ENCODE data around the gene WASF2.

The WASF2 gene

DNA sequence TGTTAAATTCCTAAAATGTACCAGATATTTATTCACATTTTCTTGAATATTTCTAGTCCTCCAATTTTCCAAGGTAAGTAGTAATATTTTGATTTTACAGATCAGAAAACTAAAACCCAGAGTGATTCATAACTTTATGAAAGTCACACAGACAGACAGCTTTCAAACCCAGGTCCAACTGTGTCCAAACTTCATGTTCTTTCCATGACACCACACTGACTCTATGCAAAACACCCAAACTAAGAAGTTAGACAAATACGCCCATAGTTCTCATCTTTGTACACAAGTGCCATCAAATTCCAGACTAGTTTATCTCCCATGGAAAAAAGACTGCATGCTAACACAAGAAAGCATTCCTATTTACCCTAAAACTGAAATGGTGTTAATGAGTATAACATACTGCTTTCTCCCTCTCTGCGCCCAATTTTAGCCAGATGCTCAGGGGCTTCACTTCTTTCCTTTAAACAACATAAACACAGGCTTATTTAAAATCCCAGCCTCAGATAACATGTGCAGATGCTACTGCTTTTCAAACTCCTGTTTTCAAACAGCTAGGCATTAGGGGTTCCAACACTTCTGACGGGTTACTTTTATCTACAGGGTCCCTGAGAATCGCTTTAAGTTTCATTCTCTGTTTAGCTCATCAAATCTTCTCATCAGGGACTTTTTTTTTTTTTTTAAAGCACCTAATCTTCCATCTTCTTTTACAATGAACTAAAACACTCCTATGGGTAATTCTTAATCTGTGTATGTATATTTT, 44.6 kb downstream of the WASF2 start:
- TF ChIP-seq FOXP2 (optimal IDR thresholded peaks at IDR 0.05; ENCODE audit: borderline replicate concordance, extremely low read depth, extremely low read length, insufficient read depth) (no peak), POLR2AphosphoS5 (IDR thresholded peaks at IDR 0.05; ENCODE audit: low read depth, low read length) (no peak), TAF1 (IDR thresholded peaks at IDR 0.05; ENCODE audit: borderline replicate concordance, insufficient read depth, low read length) (no peak), SIN3A (IDR thresholded peaks at IDR 0.05; ENCODE audit: borderline replicate concordance, insufficient read depth, low read length) (no peak)
- TF ChIP-seq, protein P1, sequence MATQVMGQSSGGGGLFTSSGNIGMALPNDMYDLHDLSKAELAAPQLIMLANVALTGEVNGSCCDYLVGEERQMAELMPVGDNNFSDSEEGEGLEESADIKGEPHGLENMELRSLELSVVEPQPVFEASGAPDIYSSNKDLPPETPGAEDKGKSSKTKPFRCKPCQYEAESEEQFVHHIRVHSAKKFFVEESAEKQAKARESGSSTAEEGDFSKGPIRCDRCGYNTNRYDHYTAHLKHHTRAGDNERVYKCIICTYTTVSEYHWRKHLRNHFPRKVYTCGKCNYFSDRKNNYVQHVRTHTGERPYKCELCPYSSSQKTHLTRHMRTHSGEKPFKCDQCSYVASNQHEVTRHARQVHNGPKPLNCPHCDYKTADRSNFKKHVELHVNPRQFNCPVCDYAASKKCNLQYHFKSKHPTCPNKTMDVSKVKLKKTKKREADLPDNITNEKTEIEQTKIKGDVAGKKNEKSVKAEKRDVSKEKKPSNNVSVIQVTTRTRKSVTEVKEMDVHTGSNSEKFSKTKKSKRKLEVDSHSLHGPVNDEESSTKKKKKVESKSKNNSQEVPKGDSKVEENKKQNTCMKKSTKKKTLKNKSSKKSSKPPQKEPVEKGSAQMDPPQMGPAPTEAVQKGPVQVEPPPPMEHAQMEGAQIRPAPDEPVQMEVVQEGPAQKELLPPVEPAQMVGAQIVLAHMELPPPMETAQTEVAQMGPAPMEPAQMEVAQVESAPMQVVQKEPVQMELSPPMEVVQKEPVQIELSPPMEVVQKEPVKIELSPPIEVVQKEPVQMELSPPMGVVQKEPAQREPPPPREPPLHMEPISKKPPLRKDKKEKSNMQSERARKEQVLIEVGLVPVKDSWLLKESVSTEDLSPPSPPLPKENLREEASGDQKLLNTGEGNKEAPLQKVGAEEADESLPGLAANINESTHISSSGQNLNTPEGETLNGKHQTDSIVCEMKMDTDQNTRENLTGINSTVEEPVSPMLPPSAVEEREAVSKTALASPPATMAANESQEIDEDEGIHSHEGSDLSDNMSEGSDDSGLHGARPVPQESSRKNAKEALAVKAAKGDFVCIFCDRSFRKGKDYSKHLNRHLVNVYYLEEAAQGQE (IDR thresholded peaks at IDR 0.05; ENCODE audit: insufficient read depth in 1 of 2, low read depth in 2 of 2, low read length in 2 of 2), result no peak

DNA sequence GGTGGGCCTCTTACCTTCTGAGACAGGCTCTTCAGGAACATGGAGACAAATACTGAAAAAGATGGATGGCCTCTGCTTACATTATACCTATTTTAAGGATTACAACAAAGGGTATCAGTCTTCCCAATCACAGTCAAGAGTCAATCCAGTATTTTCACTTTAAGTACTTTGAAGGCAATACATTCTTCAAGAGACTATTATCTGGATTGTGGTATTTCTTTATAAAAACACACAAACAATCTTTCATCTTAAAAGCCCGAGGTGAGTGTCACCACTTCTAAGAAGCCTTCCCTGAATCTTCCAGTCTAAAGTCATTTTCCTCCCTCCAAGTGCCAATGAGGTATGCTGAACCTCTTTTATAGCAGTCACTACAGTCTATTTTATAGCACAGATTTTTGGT, 45.3 kb downstream of the WASF2 start:
- TF ChIP-seq SIN3A (IDR thresholded peaks at IDR 0.05; ENCODE audit: borderline replicate concordance, insufficient read depth, low read length) (no peak), FOXP2 (optimal IDR thresholded peaks at IDR 0.05; ENCODE audit: borderline replicate concordance, extremely low read depth, extremely low read length, insufficient read depth) (no peak), POLR2AphosphoS5 (IDR thresholded peaks at IDR 0.05; ENCODE audit: low read depth, low read length) (no peak), TAF1 (IDR thresholded peaks at IDR 0.05; ENCODE audit: borderline replicate concordance, insufficient read depth, low read length) (no peak)
- TF ChIP-seq, protein P1 (IDR thresholded peaks at IDR 0.05; ENCODE audit: insufficient read depth in 1 of 2, low read depth in 2 of 2, low read length in 2 of 2), result no peak

DNA sequence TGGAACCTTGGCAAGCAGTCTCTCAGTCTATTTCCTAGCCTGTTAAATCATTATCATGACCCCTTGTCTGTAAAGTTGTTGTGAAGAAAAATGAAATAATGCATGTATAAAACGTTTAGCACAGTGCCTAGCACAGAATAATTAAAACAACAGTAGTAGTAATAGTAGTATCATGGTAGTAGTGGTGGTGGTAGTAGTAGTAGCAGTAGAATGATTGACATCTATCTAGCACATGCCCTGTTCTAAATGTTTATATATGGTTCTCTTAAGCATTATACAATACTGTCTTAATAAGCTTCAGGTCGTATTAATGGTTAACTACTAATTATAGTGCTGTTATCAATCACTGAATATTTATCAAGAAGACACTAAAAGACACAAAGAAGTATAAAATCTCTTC, 50.8 kb downstream of the WASF2 start:
- no peak for TF ChIP-seq POLR2AphosphoS5 (IDR thresholded peaks at IDR 0.05; ENCODE audit: low read depth, low read length)
- no peak for TF ChIP-seq SIN3A (IDR thresholded peaks at IDR 0.05; ENCODE audit: borderline replicate concordance, insufficient read depth, low read length)
- TF ChIP-seq, protein P1 (IDR thresholded peaks at IDR 0.05; ENCODE audit: insufficient read depth in 1 of 2, low read depth in 2 of 2, low read length in 2 of 2), result no peak

DNA sequence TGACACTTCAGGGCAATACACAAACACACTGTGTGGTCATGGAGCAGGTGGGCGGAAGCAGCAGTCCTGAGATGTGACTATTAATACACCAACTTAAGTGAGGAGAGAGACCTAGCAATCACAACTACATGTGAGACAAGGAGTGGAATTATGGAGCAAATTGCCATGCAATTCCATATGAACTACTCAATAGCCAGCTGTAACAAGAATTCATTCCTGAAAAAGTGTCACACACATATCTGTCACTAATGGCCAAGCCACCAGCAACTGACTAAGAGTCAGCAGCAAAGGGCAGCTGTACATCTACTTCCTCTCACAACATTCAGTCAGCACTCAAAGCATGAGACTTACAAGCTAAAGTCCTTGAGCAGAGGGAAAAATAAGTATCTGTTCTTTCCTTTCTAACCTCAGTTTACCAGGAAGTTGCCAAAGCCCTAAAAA, 51.3 kb downstream of the WASF2 start:
- TF ChIP-seq, protein P1 (IDR thresholded peaks at IDR 0.05; ENCODE audit: insufficient read depth in 1 of 2, low read depth in 2 of 2, low read length in 2 of 2), result no peak
- no peak for TF ChIP-seq FOXP2 (optimal IDR thresholded peaks at IDR 0.05; ENCODE audit: borderline replicate concordance, extremely low read depth, extremely low read length, insufficient read depth)
- no peak for TF ChIP-seq SIN3A (IDR thresholded peaks at IDR 0.05; ENCODE audit: borderline replicate concordance, insufficient read depth, low read length)
- no peak for TF ChIP-seq POLR2AphosphoS5 (IDR thresholded peaks at IDR 0.05; ENCODE audit: low read depth, low read length)
- TF ChIP-seq TAF1 (IDR thresholded peaks at IDR 0.05; ENCODE audit: borderline replicate concordance, insufficient read depth, low read length), result no peak

Data from PFSK-1 (cell line).